Liver (tissue), 3 donors: ENCODE data around the gene TBC1D21.

ENCODE experiments used
- CTCF ChIP-seq: fragments of 150-350 bp; IDR thresholded peaks from 2 replicates; pipeline ENCODE4 v1.5.1; 2017; ENCODE audit warnings: improper control_type of control experiment, low read depth, low read length; ENCODE audit not compliant: missing input control
- JUND ChIP-seq, 2 donors: IDR thresholded peaks; 2 replicates each; pipeline ENCODE4 v1.6.1; 2016; ENCODE audit warnings: antibody characterized with exemption in 2 of 2
- RAD21 ChIP-seq, 2 donors: IDR thresholded peaks; 2 replicates each; pipeline ENCODE4 v1.6.1; 2016; ENCODE audit warnings: antibody characterized with exemption in 2 of 2, mild to moderate bottlenecking in 2 of 2
- REST ChIP-seq: IDR thresholded peaks from 2 replicates; pipeline ENCODE4 v1.6.1; 2016; ENCODE audit warnings: antibody characterized with exemption, mild to moderate bottlenecking
- RXRA ChIP-seq, 2 donors: IDR thresholded peaks; 2 replicates each; pipeline ENCODE4 v1.6.1; 2017 to 2018; ENCODE audit warnings: antibody characterized with exemption in 2 of 2, mild to moderate bottlenecking in 1 of 2
- YY1 ChIP-seq: IDR thresholded peaks from 2 replicates; pipeline ENCODE4 v1.6.1; 2016; ENCODE audit warnings: antibody characterized with exemption, mild to moderate bottlenecking
- donor health status: healthy.
- donor health status: healthy.

GRCh38 chr15:73930371-73930770, 57.0 kb downstream of the TBC1D21 start:
- TF ChIP-seq RXRA (IDR thresholded peaks at IDR 0.05) (no peak), CTCF (no peak), YY1 (no peak), JUND (IDR thresholded peaks at IDR 0.05) (no peak), RAD21 (IDR thresholded peaks at IDR 0.05) (no peak), REST (no peak)
